GM21786 (cell line): Measurements from ENCODE around the gene INO80.

Experiments
- ATAC-seq: cut with Tn5 transposase; IDR thresholded peaks from one replicate; pipeline ENCODE4 v1.9.1; 2021; ENCODE audit not compliant: unreplicated experiment

INO80 gene

GRCh38 chr15:41047474-41047873 lies 68.6 kb downstream of the INO80 start:
- ATAC-seq = no peak

- ATAC-seq = no peak
These were observed 72.7 kb downstream of the INO80 start for GRCh38 chr15:41043276-41043951.

- ATAC-seq = no peak
These were observed 73.2 kb downstream of the INO80 start for GRCh38 chr15:41042851-41043250.

GRCh38 chr15:41039121-41039520 lies 77.0 kb downstream of the INO80 start:
- ATAC-seq = no peak

DNA sequence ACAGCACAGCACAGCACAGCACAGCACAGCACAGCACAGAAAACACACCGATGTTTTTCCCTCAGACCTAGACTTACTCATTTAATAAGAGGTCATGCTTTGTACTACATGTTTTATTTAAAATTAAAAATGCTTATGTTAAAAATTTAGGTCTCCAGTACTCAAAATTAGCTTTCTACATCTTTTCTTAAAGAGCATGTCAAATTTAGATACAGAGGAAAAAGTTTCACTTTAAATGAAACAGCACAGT lies 84.1 kb downstream of the INO80 start:
- ATAC-seq = no peak

GRCh38 chr15:41031232-41032078 lies 84.6 kb downstream of the INO80 start:
- no peak for ATAC-seq

DNA sequence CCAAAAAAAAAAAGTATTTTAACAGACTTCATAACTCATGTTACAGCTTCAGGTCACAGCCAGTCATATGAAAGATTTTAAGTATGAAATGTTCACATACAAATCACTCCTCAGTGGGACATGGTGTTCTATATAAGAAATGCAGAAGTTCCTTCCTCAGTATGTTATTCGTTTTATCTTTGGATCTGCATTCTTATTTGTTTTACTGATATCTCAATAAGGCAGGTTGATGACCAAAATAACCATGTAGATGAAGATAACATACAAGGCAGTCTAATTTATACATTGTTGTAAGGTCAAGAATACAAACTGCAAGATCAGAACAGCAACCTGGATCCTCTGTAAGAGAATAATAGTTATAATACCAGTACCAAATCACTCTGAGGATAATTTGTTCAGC lies 87.2 kb downstream of the INO80 start:
- no peak for ATAC-seq

DNA sequence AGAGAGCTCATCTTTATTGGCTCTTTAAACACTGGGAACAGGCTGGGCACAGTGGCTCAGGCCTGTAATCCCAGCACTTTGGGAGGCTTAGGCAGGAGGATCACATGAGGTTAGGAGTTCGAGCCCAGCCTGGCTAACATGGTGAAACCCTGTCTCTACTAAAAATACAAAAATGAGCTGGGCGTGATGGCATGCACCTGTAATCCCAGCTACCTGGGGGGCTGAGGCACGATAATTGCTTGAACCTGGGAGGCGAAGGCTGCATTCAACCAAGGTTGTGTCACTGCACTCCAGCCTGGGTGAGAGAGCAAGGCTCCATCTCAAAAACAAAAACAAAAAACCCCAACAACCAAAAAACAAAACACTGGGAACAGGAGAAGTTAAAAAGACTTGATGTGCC lies 90.7 kb downstream of the INO80 start:
- no peak for ATAC-seq

GRCh38 chr15:41024885-41025284 lies 91.2 kb downstream of the INO80 start:
- no peak for ATAC-seq

GRCh38 chr15:41024131-41024530 lies 91.9 kb downstream of the INO80 start:
- no peak for ATAC-seq

GRCh38 chr15:41022487-41023090 lies 93.5 kb downstream of the INO80 start:
- ATAC-seq = no peak

GRCh38 chr15:41020829-41021228 lies 95.3 kb downstream of the INO80 start:
- ATAC-seq = no peak

- ATAC-seq = no peak
These were observed 95.8 kb downstream of the INO80 start for GRCh38 chr15:41020311-41020710.

DNA sequence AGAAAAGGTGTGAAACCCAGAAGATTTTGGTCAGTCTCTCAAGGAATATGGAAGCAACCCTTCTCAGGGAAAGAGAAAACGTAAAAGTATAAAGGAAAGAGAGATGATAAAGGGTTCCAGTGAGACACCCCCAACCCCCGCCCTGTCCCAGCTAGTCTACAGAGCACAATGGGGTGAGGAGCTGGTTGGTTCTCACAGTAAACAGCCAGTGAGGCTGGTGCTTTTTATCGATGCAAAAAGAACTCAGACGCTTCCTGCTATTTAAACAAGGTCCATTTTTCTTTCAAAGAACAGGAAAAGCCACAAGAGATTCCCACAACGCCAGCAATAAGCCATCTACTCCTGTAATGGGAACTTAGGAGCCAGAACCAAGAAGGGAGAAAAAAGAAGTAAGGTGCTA lies 96.9 kb downstream of the INO80 start:
- ATAC-seq = no peak

DNA sequence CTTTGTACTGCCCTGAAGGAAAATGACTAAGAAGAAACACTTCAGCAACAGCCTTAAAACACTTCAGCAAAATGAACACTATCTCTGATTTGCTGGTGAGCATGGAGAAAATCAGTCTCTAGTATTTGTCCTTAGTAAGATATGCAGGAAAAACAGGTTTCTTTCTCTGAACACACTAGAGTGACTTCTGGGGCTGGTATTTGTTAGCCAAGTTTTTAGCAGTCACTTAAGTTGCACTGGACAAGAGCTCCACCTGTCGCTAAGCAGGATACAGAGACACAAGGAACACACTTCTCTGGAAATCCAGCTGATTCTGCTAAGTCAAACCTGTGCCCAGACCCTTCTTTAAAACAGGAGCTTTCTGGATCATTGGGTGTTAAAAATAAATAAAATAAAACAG lies 97.5 kb downstream of the INO80 start:
- ATAC-seq = no peak

GRCh38 chr15:41017066-41017735 lies 98.9 kb downstream of the INO80 start:
- ATAC-seq = no peak

DNA sequence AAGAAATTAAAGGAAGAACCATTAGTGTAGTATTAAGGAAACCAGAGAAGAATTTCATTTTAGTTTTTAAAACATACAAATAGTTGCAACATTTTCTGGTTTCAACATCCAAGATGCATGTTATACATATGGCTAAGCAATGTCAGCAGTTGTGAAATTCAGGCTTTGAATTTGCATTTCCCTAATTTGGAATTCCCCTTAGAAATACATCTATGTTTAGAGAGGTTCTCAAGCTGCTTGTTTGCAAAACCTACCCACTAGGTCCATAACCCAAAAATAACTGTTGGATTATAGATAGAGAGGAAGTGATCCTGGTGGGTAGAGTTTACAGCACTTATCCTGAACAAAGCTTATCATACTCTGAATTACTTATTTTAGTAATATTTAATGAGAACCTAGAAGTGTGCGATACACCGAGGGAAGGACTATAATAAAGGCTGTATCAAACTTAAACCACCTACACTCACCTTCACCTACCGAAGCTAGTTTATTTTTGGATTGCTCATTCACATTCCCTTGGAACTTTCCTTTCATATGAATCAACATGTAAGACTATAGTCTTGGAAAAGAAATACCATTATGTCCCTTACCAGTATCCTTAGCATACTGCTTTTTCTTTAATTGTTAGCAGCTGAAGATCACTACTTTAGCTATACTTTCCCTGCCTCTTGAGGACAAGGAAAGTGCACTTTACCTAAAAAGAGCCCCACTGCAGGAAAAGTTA lies 102.2 kb downstream of the INO80 start:
- no peak for ATAC-seq

DNA sequence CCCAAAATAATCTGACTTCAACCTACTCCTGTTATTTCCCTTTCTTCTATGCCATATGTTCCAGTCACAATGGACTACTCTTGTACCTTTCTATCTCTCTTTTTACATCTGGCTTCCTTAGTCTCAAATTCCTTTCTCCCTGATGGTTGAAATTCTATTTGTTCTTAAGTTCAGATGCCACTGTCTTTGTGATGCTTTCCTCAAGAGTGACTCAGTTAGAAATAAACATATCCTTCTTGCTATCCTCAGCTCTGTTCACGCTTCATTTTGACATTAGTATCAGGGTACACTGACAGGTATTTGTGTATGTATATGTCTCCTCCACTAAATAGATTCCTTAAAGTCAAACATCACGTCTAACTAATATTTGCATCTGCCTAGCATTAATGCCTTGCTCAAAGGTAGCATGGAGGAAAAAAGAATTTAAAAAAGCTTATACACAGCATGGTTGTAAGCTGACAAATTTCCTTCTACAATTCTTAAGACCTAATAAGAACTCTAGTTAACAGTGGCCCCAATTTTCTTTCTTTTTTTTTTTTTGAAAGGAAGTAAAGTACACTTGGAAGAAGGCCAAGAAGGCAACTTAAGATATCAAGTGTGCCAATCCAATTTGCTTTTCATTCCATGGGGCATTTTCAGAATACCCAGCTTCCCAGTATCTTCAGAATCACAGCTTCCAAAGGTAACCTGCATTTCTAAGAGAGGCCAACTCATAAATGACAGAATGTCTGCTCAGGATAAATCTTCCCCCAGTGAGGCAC lies 104.8 kb downstream of the INO80 start:
- no peak for ATAC-seq

GRCh38 chr15:41010345-41010744 lies 105.7 kb downstream of the INO80 start:
- ATAC-seq = no peak

GRCh38 chr15:41006479-41006878 lies 109.6 kb downstream of the INO80 start:
- ATAC-seq = no peak
